SKM-1 (cell line): Measurements from ENCODE around the gene ZNF583.

Experiments
- DNase-seq: peaks from one replicate; lab custom pipeline; 2025; ENCODE audit not compliant: unreplicated experiment; lab: John Stamatoyannopoulos, UW

The ZNF583 gene

DNA sequence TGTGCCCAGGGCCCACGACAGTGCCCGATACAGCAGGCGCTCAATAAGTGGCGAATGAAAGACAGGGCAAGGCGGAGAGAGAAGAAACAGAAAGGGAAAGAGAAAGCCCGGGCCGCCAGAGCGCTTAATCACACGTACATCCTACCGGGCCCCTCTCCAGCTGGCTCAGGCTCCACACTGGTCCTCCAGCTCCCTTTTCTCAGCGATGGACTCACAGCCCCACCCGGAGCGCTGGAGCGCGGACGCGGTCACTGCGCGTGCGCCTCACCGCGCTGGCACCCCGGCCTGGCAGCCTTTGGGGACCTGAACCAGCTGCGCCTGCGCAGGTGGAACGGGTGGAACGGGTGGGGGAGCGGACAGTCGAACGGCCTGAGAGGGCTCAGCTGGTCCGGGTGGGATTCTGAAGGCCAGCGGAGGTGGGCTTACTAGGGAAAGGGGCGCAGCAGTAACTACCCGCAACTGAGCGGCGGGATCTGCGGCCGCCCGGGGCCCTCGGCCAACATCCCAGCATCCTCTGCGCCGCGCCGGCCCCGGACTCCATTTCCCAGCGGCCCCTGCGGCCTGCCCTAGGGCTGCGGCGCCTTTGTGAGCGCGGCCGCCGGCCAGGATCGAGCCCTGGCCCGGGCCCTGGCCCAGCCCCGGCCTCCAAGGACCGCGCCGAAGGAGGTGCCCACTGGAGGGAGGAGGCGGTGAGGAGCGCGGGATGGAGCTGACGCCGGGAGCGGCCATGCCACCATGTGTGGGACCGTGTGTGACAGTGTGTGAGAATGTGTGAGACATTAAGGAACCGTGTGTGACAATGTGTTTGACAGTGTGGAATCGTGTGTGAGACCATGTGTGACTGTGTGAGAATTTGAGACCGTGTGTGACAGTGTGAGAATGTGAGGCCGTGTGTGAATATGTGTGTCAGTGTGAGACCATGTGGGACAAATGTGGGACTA, at the start of gene ZNF583:
Gene ZNF583 (plus strand): TSS at position 569 of the 941 bp plus-strand sequence. CDS start 2,783 bp downstream, outside the sequence.
- peak; percentile 30 for DNase-seq

DNA sequence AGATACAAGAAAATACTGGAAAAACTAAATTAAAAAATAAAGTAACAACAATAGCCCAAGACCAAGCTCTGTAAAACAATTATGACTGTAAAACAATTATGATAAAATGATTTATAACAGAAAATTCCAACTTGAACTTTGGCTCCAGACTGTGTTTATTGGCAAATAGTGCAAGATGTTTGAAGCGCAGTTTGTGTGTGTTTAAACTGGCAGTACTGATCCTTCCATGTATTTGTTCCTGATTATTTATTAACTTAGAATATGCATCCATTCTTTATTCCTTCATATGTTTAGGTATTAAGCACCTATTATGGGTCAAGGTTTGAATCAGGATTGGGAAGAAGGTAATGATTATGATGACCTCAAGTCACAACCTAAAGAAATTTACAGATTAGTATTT, 48.6 kb upstream of the ZNF583 start:
- DNase-seq: no peak

DNA sequence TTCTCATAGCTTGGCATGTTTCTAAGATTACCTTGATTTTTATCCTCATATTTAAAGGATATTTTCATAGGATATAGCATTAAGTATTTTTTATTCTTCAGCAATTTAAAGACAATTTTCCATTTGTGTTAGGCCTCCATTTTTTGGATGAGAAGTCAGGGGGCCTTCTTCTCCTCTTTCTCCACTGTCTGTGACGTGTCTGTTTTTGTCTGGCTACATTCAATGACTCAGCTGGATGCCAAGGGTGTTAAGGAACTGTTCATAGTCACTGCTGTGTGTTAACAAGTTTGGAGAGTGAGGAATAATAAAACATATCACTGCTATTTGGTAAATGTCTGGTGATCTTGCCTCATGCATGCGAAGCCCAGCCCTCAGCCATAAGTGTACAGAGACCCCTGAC, 47.2 kb upstream of the ZNF583 start:
- DNase-seq: no peak

DNA sequence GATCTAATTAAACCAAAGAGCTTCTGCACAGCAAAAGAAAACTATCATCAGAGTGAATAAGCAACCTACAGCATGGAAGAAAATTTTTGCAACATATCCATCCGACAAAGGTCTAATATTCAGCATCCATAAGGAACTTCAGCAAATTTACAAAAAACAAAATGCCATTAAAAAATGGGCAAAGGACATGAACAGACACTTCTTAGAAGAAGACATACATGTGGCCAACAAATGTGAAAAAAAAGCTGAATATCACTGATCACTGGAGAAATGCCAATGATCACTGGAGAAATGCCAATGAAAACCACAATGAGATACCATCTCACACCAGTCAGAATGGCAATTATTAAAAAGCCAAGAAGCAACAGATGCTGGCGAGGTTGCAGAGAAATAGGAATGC, 43.3 kb upstream of the ZNF583 start:
- DNase-seq: no peak

DNA sequence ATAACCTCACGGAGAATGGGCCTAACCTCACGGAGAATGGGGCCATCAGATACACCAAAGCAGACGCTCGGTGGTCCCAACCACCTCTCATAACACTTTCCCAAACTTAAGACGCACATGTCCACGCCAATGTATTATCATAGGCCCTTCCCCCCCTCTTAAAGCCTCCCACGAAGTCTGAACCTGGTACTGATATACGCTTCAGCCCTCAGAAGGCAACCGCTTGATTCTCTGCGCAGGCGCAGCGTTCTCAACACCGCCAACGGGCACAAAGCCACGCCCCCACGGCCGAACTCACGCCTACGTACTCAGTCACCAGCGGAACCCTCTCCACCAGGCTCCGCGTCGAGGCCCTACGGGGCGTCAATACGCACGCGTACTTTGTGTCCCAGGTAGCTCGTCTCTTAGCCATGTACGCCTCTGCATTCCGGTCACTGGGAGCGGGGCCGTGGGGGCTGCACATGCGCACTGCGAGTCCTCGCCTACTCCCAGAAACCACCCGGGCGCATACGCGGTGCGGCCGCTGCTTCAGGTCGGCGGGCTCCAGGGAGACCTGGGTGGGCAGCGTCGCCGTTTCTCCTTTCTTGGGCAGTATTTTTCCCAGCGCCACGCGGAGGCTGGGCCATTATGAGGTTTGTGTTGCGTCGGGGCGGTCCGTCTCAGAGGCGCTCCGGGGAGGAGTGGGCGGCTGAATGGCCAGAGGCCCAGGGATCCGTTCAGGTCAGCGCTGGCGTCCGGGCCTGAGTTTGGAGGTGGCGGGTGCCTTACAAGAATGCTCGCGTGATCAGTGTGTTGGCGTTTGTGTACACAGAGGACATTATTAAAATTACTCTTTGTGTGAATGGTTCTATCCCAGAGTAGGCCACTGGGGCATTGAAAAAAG, 36.1 kb upstream of the ZNF583 start:
- peak; percentile 73 for DNase-seq

DNA sequence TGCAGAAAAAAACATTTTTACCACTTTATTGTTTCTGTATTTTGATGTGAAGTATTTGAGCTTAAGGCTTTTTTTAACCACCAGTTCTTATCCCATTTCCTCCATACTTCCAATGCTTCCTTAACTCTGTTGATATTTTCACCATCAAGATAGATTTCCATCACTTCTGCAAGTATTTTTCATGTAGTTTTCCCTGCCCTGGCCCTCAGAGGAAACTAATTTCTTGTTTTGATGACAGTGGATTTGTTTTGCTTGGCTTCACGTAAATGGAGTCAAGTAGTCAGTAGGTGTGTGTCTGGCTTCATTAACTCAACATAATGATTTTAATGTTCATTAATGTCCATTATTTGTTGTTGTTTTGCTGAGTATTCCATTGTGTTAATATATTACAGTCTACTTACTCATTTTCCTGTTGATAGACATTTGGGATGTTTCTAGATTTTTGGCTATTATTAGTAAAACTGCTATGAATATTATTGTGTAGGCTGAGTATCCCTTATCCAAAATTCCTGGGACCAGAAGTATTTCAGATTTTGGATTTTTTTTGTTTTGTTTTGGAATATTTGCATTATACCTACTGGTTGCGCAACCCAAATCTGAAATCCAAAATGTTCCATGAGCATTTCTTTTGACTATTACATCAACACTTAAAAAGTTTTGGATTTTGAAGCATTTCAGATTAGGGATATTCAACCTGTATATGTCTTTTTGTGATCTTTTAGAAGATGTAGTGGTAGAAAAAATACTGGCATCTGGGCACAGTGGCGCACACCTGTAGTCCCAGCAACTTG, 34.1 kb upstream of the ZNF583 start:
- DNase-seq: no peak

DNA sequence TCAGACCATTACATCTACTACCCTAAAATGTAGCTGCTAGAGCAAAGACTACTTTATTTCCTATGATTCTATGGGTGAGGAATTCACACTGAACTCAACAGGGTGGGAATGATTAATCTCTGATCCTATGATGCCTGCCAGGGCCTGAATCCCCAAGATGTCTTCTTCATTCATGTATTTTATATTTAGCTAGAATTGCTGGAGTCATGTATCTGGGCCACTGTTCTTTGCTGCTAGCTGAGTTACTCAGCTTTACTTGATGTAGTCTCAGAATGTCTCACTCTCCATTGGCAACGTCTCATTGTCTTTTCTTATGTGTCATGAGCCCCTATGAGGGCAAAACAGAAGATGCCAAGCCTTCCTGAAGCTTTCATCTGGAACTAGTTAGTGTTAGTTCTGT, 31.9 kb upstream of the ZNF583 start:
- no peak for DNase-seq

DNA sequence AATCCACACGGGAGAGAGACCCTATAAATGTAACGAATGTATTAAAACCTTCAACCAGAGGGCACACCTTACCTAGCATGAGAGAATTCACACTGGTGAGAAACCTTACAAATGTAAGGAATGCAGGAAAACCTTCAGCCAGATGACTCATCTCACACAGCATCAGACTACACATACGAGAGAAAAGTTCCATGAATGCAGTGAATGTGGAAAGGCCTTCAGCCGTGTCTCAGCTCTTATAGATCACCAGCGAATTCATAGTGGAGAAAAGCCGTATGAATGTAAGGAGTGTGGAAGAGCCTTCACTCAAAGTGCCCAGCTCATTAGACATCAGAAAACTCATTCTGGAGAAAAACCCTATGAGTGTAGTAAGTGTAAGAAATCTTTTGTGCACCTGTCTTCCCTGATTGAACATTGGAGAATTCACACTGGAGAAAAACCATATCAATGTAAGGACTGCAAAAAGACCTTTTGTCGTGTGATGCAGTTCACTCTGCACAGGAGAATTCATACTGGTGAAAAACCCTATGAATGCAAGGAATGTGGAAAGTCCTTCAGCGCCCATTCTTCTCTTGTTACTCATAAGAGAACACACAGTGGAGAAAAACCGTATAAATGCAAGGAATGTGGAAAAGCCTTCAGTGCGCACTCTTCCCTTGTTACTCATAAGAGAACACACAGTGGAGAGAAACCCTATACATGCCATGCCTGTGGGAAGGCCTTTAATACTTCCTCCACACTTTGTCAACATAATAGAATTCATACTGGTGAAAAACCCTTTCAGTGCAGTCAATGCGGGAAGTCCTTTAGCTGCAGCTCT, 26.8 kb upstream of the ZNF583 start:
- no peak for DNase-seq

DNA sequence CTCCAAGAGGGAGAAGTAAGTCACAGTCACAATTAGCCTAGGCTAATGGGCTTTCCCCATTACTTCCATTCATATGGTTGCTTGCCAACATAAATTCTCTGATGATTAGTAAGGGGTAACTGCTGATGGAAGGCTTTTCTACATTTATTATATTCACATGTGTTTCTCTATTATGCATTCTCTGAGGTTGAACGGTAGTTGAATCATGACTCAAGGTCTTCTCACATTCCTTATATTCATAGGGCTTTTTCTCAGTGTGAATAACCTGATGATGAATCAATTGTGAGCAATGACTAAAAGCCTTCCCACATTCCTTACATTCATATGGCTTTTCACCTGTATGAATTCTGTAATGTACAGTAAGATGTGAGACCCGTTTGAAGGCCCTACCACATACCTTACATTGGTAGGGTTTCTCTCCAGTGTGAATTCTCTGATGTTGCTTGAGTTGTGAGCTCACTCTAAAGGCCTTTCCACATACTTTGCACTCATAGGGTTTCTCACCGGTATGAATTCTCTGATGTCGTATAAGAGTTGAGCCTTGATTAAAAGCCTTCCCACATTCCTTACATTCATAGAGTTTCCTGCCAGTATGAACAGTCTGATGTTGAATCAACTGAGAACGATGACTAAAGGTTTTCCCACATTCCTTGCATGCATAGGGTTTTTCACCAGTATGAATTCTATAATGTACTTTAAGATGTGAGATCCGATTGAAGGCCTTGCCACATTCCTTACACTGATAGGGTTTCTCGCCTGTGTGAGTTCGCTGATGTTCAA, 20.1 kb upstream of the ZNF583 start:
- no peak for DNase-seq

DNA sequence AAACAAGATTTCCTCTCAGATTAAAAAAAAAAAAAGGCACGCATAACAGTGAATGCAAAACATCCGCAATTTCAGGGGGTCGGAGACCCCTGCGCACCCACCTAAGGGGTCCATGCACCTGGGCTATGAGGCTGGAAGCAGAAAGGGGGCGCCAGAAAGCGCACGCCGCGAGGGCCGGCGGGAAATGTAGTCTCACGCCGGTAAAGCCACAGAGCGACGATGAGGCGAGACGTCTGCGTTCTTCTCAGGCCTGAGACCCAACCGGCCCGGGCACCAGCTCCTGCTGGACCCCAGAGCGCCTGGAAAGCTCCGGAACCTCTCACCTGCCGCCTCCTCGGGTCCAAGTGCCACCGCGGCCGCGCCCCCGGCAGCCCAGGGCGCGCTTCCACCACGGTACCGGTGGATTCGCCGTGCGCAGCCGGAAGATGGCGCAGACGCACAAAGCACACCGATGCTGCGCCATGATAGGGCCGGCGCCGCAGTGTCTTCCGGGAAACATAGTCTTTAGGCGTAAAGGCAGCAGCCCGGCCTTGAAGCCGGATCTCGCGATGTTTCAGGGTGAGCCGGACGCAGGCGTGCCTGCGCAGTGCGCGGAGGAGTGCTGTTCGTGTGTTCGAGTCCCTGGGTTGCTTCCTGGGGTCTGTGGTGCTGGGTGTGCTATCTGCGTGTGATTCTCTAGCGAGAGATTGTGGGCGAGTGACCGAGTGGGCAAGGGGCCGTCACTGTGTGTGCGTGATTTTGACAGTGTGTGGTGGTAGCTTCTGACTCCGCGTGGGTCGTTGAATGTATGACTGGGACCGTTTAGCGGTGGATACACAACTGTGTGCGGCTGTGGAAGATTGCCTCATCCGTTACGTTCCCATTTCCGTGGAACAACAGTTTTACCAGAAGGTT, 10.8 kb upstream of the ZNF583 start, which contains the start of gene ZNF582:
Gene ZNF582 (minus strand): TSS at position 416 of the 894 bp plus-strand sequence. CDS start 1,782 bp downstream, outside the sequence.
- peak; percentile 69 for DNase-seq

DNA sequence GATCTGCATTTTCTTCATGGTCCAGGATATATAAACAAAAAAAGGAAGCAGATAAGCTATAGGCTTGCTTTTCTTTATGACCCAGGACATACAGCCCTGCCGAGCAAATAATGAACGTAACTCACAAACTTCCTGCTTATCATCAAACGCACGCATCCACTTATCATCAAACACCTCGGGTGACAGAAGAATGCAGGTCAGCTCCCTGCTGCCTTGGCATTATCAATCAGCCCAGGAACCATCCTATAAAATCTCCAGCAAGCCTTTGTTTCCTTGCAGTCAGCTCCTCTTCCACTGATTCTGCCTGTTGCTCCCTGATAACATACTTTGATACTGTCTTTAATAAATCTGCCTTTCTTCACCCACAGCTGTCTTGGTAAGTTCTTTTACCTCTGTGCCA, 5.3 kb upstream of the ZNF583 start:
- DNase-seq: no peak

DNA sequence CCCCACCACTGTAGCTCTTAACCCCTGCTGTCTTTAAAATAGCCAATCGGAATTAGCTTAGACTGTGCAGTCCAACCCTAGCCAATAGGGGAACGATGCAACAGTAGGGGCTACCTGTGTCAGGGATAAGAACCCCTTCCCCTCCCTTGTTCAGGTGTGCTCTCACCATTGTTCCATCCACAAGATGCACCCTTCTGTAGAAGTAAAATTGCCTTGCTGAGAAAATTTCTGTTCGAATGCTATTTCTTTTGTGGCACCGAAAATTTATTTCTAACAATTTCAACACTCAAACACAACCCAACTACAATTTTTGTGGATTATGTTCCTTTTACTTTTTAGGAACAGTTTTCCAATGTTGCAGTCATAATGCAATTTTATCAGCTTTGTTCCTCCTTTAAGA, 3.6 kb upstream of the ZNF583 start:
- DNase-seq: no peak

DNA sequence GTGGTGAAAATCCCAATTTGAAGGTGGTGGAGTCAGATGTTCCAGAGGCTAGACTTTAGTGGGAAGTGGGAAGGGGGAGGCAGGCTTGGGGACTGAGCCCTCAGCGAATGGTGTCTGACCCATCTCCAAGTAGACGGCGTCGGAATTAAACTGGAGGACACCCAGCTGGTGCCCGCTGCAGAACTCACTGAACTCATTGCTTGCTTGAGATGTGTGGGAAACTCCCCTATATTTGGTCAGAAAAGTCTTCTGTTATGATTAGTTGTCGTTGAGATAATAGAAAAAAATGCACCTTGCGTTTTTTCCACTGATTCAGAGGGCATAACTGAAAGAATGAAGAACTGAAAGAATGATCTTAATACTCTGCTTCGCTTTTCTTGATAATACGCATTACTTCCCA, 871 bp upstream of the ZNF583 start:
- DNase-seq: no peak

DNA sequence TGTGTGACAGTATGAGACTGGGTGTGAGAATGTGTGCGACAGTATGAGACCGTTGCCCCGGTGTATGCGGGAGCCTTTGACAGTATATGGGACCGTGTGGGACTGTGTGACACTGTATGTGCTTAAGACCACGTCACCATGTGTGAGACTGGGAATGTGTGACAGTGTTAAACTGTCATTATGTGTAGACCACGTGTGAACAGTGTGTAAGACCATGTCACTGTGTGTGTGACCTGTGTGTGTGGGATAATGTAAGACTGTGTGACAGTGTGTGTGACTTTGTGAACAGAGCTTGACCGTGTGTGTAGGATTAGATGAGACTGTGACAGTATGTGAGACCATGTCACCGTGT, 549 bp downstream of the ZNF583 start:
- no peak for DNase-seq

DNA sequence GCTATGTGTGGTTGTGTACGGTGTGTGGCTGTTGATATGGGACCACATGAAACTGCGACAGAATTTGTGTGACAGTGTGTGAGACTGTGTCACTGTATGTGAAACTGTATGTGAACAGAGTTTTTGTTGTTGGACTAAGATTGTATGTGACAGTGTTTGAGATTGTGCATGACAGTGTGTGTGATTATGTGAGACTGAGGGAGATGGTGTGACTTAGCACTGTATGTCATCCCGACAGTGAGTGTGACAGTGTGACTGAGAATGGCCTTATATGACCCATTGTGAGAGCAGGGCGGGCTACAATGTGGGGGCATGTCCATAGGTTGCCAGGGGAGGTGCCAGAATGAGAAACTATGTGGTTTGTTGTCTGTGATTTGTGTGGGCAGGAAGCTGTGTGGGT, 930 bp downstream of the ZNF583 start:
- DNase-seq: no peak

DNA sequence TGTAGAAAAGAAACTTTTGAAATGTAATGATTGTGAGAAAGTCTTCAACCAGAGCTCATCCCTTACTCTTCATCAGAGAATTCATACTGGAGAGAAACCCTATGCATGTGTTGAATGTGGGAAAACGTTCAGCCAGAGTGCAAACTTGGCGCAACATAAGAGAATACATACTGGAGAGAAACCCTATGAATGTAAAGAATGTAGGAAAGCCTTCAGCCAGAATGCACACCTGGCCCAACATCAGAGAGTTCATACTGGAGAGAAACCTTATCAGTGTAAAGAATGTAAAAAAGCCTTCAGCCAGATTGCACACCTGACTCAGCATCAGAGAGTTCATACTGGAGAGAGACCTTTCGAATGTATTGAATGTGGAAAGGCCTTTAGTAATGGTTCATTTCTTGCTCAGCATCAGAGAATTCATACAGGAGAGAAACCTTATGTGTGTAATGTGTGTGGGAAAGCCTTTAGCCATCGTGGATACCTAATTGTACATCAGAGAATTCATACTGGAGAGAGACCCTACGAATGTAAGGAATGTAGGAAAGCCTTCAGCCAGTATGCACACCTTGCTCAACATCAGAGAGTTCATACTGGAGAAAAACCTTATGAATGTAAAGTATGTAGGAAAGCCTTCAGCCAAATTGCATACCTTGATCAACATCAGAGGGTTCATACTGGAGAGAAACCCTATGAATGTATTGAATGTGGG, 19.3 kb downstream of the ZNF583 start:
- no peak for DNase-seq

DNA sequence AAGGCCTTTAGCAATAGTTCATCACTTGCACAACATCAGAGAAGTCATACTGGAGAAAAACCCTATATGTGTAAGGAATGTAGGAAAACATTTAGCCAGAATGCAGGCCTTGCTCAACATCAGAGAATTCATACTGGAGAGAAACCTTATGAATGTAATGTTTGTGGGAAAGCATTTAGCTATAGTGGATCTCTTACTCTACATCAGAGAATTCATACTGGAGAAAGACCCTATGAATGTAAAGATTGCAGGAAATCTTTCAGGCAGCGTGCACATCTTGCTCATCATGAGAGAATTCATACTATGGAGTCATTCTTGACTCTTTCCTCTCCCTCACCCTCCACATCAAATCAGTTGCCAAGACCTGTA, 19.8 kb downstream of the ZNF583 start:
- DNase-seq: no peak
